HCT116 (cell line): Measurements from ENCODE around the gene CACNA1C. TPM values are rescaled to one million over a fixed set of nuclear protein-coding genes. Genes with fewer than 3 reads are reported as not detected.

Experiments used
- ATAC-seq: fragments of 200-7000 bp; cut with Tn5 transposase; 2 replicates; pipeline ENCODE4 v1.9.1; 2020; ENCODE audit warnings: mild to moderate bottlenecking, moderate library complexity
- BruUV-seq: library from RNA; stranded (reverse); fragments of 400-500 nt; replicated peaks from 2 replicates; lab custom pipeline; 2021; lab: Mats Ljungman, UMichigan
- CTCF ChIA-PET: fragments of 300-600 bp; sonication (Branson Sonifier 250); formaldehyde crosslinking; loops from one replicate; lab custom pipeline; 2021; ENCODE audit warnings: antibody characterized with exemption; lab: Charles Lee
- POLR2A ChIA-PET: fragments of 300-600, 350-600 bp; sonication (Branson Sonifier 250); formaldehyde crosslinking; loops from one replicate; lab custom pipeline; 2021; ENCODE audit warnings: antibody characterized with exemption; lab: Charles Lee
- RAD21 ChIA-PET, 2 experiments: fragments of 300-600 bp; sonication (Branson Sonifier 250); formaldehyde crosslinking; loops; one replicate each; lab custom pipeline; 2023; ENCODE audit warnings: low total read pairs in 2 of 2; ENCODE audit not compliant: uncharacterized antibody in 2 of 2, unreplicated experiment in 2 of 2, low non-redundant PET in 1 of 2; lab: Charles Lee
- DNase-seq: peaks from one replicate; pipeline ENCODE4 v3.0.0-alpha.2; 2010; ENCODE audit warnings: low read depth, low spot score
- H2AFZ ChIP-seq: fragments of 200-600 bp; shearing (Covaris generic), sonication (generic); 2 replicates; pipeline ENCODE4 v1.6.1; 2017; ENCODE audit warnings: low read depth, mixed run types, mixed read lengths, antibody characterized with exemption, low read length; ENCODE audit not compliant: poor library complexity, severe bottlenecking
- H3K27ac ChIP-seq: 2 replicates; pipeline ENCODE4 v1.5.1; 2012; ENCODE audit warnings: low read depth, low read length
- H3K27me3 ChIP-seq: fragments of 200-600 bp; sonication (generic); 2 replicates; pipeline ENCODE4 v1.6.1; 2016; ENCODE audit warnings: mixed run types, low read length, mixed read lengths; ENCODE audit not compliant: insufficient read depth
- H3K36me3 ChIP-seq, 2 experiments: fragments of 200-500 bp in 1 of 2; fragments of 200-600 bp in 1 of 2; sonication (Bioruptor generic) in 1 of 2; sonication (generic) in 1 of 2; 2 replicates each; pipeline versions ENCODE4 v1.5.1 to v1.6.1; 2014 to 2016; ENCODE audit warnings: low read length in 2 of 2, inconsistent platforms in 1 of 2, mixed read lengths in 1 of 2, mixed run types in 1 of 2; ENCODE audit not compliant: insufficient read depth in 2 of 2, control insufficient read depth in 1 of 2
- H3K4me1 ChIP-seq, 2 experiments: fragments of 200-600 bp in 1 of 2; sonication (generic) in 1 of 2; 2 replicates each; pipeline versions ENCODE4 v1.5.1 to v1.6.1; 2012 to 2017; ENCODE audit warnings: low read length in 2 of 2, inconsistent platforms in 1 of 2, mild to moderate bottlenecking in 1 of 2, mixed read lengths in 1 of 2, mixed run types in 1 of 2, moderate library complexity in 1 of 2; ENCODE audit not compliant: insufficient read depth in 2 of 2, control insufficient read depth in 1 of 2
- H3K4me2 ChIP-seq: fragments of 200-600 bp; sonication (generic); 2 replicates; pipeline ENCODE4 v1.6.1; 2017; ENCODE audit warnings: mixed run types, low read length, mixed read lengths
- H3K4me3 ChIP-seq, 2 experiments: fragments of 200-600 bp in 1 of 2; sonication (generic) in 1 of 2; replicated peaks in 1 of 2; 2 replicates each; pipeline ENCODE4 v1.5.1; 2011 to 2016; ENCODE audit warnings: low read length in 2 of 2, control low read depth in 1 of 2, low read depth in 1 of 2, mild to moderate bottlenecking in 1 of 2, mixed read lengths in 1 of 2, mixed run types in 1 of 2
- H3K79me2 ChIP-seq: fragments of 200-600 bp; sonication (generic); 2 replicates; pipeline ENCODE4 v1.6.1; 2017; ENCODE audit warnings: mild to moderate bottlenecking, mixed run types, low read length, moderate library complexity, mixed read lengths; ENCODE audit not compliant: insufficient read depth
- H3K9ac ChIP-seq: fragments of 200-600 bp; sonication (generic); 2 replicates; pipeline ENCODE4 v1.6.1; 2016; ENCODE audit warnings: low read length, mixed read lengths
- H3K9me2 ChIP-seq: fragments of 200-600 bp; sonication (generic), shearing (Covaris generic); 2 replicates; pipeline ENCODE4 v1.6.1; 2017; ENCODE audit warnings: mixed run types, mild to moderate bottlenecking, moderate library complexity; ENCODE audit not compliant: insufficient read depth
- H3K9me3 ChIP-seq, 2 experiments: fragments of 200-500 bp in 1 of 2; fragments of 200-600 bp in 1 of 2; sonication (Bioruptor generic) in 1 of 2; sonication (generic) in 1 of 2; 2 replicates each; pipeline ENCODE4 v1.6.1; 2014 to 2017; ENCODE audit warnings: low read length in 2 of 2, mixed read lengths in 2 of 2, inconsistent platforms in 1 of 2, low read depth in 1 of 2, mild to moderate bottlenecking in 1 of 2, mixed run types in 1 of 2, moderate library complexity in 1 of 2; ENCODE audit not compliant: control insufficient read depth in 1 of 2, insufficient read depth in 1 of 2
- H4K20me1 ChIP-seq: fragments of 200-600 bp; sonication (generic), shearing (Covaris generic); 2 replicates; pipeline ENCODE4 v1.6.1; 2017; ENCODE audit warnings: mixed run types, mild to moderate bottlenecking, moderate library complexity; ENCODE audit not compliant: insufficient read depth
- ATF3 ChIP-seq: IDR thresholded peaks from 2 replicates; pipeline ENCODE4 v1.6.1; 2012
- CBX3 ChIP-seq: IDR thresholded peaks from 2 replicates; pipeline ENCODE4 v1.6.1; 2012; ENCODE audit warnings: low read depth
- CEBPB ChIP-seq: IDR thresholded peaks from 2 replicates; pipeline ENCODE4 v1.6.1; 2012; ENCODE audit warnings: low read depth
- CTCF ChIP-seq, 3 experiments: fragments of 200-600 bp in 1 of 3; sonication (generic) in 1 of 3; IDR thresholded peaks in 2 of 3; conservative IDR thresholded peaks in 1 of 3; 2 replicates each; pipeline ENCODE4 v1.5.1; 2012 to 2017; ENCODE audit warnings: low read depth in 2 of 3, low read length in 2 of 3, antibody characterized with exemption in 1 of 3, borderline replicate concordance in 1 of 3, control low read depth in 1 of 3, mild to moderate bottlenecking in 1 of 3, mixed read lengths in 1 of 3, mixed run types in 1 of 3, moderate library complexity in 1 of 3; ENCODE audit not compliant: insufficient read depth in 1 of 3
- EGR1 ChIP-seq: IDR thresholded peaks from 2 replicates; pipeline ENCODE4 v1.6.1; 2012; ENCODE audit warnings: low read depth
- EZH2 ChIP-seq: fragments of 200-600 bp; sonication (generic); IDR thresholded peaks from 2 replicates; pipeline ENCODE4 v1.6.1; 2017; ENCODE audit warnings: antibody characterized with exemption, mixed run types
- EZH2phosphoT487 ChIP-seq: fragments of 200-600 bp; IDR thresholded peaks from 2 replicates; pipeline ENCODE4 v1.6.1; 2018; ENCODE audit warnings: antibody characterized with exemption, borderline replicate concordance
- FOSL1 ChIP-seq: IDR thresholded peaks from 2 replicates; pipeline ENCODE4 v1.6.1; 2012; ENCODE audit warnings: low read depth
- POLR2A ChIP-seq: IDR thresholded peaks from 2 replicates; pipeline ENCODE4 v1.7.0; 2011; ENCODE audit warnings: borderline replicate concordance; ENCODE audit not compliant: insufficient read depth, insufficient read length; ENCODE audit errors: extremely low read depth
- POLR2AphosphoS5 ChIP-seq: IDR thresholded peaks from 2 replicates; pipeline ENCODE4 v1.6.1; 2011; ENCODE audit warnings: mild to moderate bottlenecking, low read depth, low read length, moderate library complexity
- RAD21 ChIP-seq: IDR thresholded peaks from 2 replicates; pipeline ENCODE4 v1.6.1; 2012; ENCODE audit warnings: low read depth, mild to moderate bottlenecking
- SP1 ChIP-seq: IDR thresholded peaks from 2 replicates; pipeline ENCODE4 v1.6.1; 2012; ENCODE audit warnings: low read depth
- SRF ChIP-seq: IDR thresholded peaks from 2 replicates; pipeline ENCODE4 v1.6.1; 2012; ENCODE audit warnings: low read depth
- TCF7L2 ChIP-seq: IDR thresholded peaks from 2 replicates; pipeline ENCODE4 v1.7.0; 2011; ENCODE audit warnings: borderline replicate concordance, inconsistent platforms; ENCODE audit not compliant: insufficient read depth, insufficient read length; ENCODE audit errors: extremely low read depth
- YY1 ChIP-seq: IDR thresholded peaks from 2 replicates; pipeline ENCODE4 v1.6.1; 2011; ENCODE audit warnings: low read length, low read depth, moderate library complexity, mild to moderate bottlenecking; ENCODE audit not compliant: insufficient replicate concordance; ENCODE audit errors: extremely low read depth
- ZBTB33 ChIP-seq: IDR thresholded peaks from 2 replicates; pipeline ENCODE4 v1.6.1; 2011; ENCODE audit warnings: mild to moderate bottlenecking, low read length, moderate library complexity; ENCODE audit not compliant: insufficient replicate concordance; ENCODE audit errors: extremely low read depth
- ZFX ChIP-seq: fragments of 450-650 bp; IDR thresholded peaks from 2 replicates; pipeline ENCODE4 v1.6.1; 2017
- ZNF274 ChIP-seq: fragments of 200-500 bp; sonication (Bioruptor generic); IDR thresholded peaks from 2 replicates; pipeline ENCODE4 v1.6.1; 2014; ENCODE audit warnings: mild to moderate bottlenecking, low read depth, low read length, inconsistent platforms
- intact Hi-C: fragments of 100-400 bp; cut with micrococcal nuclease; formaldehyde crosslinking; loops from 2 replicates; pipeline ENCODE4 v1.10.0; 2022
- total RNA-seq: library from RNA; stranded (reverse); gene quantifications from one replicate; pipeline ENCODE4 v1.2.1, GENCODE V29; 2021; ENCODE audit not compliant: unreplicated experiment

CACNA1C gene
- total RNA-seq, 1 experiment from 2014 or later = 0.05 TPM

GRCh38 chr12:2332236-2332635 is 279.4 kb downstream of the CACNA1C start:
- Histone ChIP-seq H3K4me3 (no peak overlapping the region), H4K20me1 (no peaks in the 10 kb centered on the region), H3K79me2 (no peaks in the 10 kb centered on the region), H3K4me1 (peaks cover 30 to 48% of the 10 kb centered on the region in 2 experiments), H3K4me2 (no peak overlapping the region), H3K27me3 (no peaks in the 10 kb centered on the region), H3K27ac (no peak overlapping the region), H2AFZ (peak overlapping the region; percentile 85), H3K9me2 (no peaks in the 10 kb centered on the region), H3K9me3 (no peaks in the 10 kb centered on the region), H3K9ac (no peak overlapping the region), H3K36me3 (no peaks in the 10 kb centered on the region)
- ChIA-PET CTCF (no interaction called here), RAD21 (no interaction called here), POLR2A (no interaction called here)
- no TSS peak for BruUV-seq
- no peak for ATAC-seq
- TF ChIP-seq SRF (no peak), ZFX (no peak), ATF3 (no peak), SP1 (no peak), RAD21 (no peak), TCF7L2 (no peak), EGR1 (no peak), CBX3 (no peak), FOSL1 (no peak), EZH2 (no peak), ZNF274 (no peak), ZBTB33 (no peak), YY1 (no peak), CTCF (IDR thresholded peaks at IDR 0.05 in 2 of 3, conservative IDR thresholded peaks at IDR 0.05 in 1 of 3; ENCODE audit: borderline replicate concordance in 1 of 3, insufficient read depth in 1 of 3, low read depth in 2 of 3, low read length in 2 of 3) (no peak), CEBPB (no peak), POLR2A (no peak), EZH2phosphoT487 (no peak), POLR2AphosphoS5 (no peak)
- no peak for DNase-seq
- intact Hi-C loops = loop anchor here (10.0 kb wide), 1 partner anchor 1443 kb away; no protein-coding TSS in a partner anchor
